ES-I3 (cell line): ENCODE data around the gene SCRN1.

ENCODE experiments used
- H3K36me3 ChIP-seq: 2 replicates; pipeline ENCODE4 v1.6.1; 2013; ENCODE audit warnings: mild to moderate bottlenecking, low read length, control low read depth, moderate library complexity; ENCODE audit not compliant: insufficient read depth
- H3K4me1 ChIP-seq: 2 replicates; pipeline ENCODE4 v1.6.1; 2013; ENCODE audit warnings: mild to moderate bottlenecking, control low read depth, low read length; ENCODE audit not compliant: insufficient read depth
- H3K9ac ChIP-seq: 2 replicates; pipeline ENCODE4 v1.6.1; 2013; ENCODE audit warnings: low read depth, mild to moderate bottlenecking, low read length, moderate library complexity
- H3K9me3 ChIP-seq: 2 replicates; pipeline ENCODE4 v1.6.1; 2013; ENCODE audit warnings: mild to moderate bottlenecking, low read length, moderate library complexity; ENCODE audit not compliant: control insufficient read depth, insufficient read depth

Gene SCRN1

DNA sequence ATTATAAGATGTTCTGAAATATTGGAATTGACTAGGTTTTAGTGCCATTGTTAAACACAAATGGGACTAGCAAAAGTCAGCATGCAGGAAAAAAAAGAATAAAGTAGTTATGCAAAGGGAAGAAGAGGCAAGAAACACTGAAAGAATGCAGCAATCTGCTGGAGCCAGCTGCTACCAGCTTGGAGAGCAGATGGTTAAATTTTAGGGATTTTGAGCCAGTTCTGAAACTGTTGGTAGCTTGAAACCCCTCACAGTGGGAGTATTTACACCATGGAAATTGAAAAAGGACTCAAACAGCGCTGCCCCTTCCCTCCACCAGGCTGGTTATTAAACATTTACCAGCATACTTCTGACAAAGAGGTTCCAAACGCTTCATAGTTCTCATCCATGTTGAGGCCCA, 41.0 kb downstream of the SCRN1 start:
- H3K9ac ChIP-seq: no peak overlapping the region
- peaks cover 49% of the 10 kb centered on the region for H3K36me3 ChIP-seq
- H3K9me3 ChIP-seq: no peaks in the 10 kb centered on the region
- H3K4me1 ChIP-seq: no peaks in the 10 kb centered on the region

DNA sequence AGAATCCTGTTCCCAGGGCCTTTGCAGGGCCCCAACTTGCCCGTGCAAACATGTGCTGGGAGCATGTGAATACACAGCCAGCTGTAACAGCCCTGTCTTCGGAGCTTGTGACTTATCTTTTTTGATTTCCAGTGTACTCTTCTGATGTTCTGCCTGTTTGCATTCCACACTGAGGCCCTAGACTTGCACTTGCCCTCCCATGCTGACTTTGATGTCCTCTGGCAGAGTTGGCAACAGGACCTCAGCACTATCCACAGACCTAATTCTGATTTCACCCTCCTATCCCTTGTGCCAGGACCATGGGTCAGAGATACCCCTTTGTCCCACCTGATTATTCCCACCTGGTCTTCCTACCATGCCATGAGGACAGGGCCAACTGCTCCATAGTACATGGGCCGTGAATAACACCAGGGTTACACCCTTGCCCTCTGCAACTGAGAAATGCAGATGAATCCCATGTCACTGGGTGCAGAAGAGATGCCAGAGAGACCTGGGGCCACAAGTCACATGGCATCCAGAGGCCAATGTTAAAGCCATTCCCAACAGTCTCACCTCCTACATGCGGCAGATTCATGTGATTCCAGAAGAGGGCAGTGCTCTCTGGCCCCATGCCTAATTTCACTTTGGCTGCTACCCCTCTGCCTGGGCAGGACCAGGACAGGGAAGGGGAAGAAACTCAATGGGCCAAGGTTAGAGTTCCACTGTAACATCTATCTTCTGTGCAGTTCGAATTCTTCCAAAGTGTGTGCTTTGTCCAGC, 43.0 kb downstream of the SCRN1 start:
- H3K4me1 ChIP-seq: no peaks in the 10 kb centered on the region
- no peaks in the 10 kb centered on the region for H3K9me3 ChIP-seq
- peaks cover 55% of the 10 kb centered on the region for H3K36me3 ChIP-seq
- H3K9ac ChIP-seq: no peak overlapping the region

DNA sequence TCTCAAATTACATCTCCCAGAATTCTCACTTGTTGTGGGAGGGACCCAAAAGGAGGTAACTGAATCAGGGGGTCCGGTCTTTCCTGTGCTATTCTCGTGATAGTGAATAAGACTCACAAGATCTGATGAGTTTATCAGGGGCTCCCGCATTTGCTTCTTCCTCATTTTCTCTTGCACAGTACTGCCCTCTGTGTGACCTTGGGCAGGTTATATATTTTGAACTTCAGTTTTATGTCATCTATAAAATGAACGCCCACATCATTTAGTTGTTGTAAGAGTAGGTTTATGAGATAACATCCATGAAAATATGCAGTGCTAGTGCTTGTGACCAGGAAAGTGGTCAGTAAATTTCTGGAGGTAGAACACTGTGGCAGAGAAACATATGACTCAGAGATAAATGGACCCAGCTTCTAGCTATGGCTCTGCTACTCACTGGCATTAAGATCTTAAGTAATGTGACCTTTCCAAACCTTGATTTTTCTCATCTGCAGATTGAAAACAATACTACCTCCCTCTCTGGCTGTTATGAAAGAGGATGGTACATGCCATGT, 44.3 kb downstream of the SCRN1 start:
- H3K36me3 ChIP-seq: peaks cover 57% of the 10 kb centered on the region

DNA sequence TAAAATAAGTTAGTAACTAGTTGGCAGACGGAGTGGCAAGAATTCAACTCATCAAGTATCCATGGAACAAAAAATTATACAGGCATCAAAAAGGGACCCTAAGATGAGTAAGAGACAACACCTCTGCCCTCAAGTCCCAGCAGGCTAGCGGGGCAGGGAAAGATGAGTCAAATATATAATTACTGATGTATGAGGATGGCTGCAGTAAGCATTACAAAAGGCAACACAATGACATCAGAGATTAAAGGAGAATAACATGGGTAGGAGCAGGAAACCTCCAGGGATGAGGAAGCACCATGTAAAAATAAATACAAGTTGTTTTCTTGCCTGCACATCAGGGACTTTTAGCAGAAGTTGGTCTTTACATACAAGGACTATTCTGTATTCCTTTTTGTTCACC, 49.4 kb downstream of the SCRN1 start:
- Histone ChIP-seq H3K9me3 (no peaks in the 10 kb centered on the region), H3K9ac (no peak overlapping the region), H3K36me3 (peaks cover 73% of the 10 kb centered on the region), H3K4me1 (no peaks in the 10 kb centered on the region)

More for the DNA sequence above, 44.3 kb downstream of the SCRN1 start:
- H3K9ac ChIP-seq: no peak overlapping the region
- no peaks in the 10 kb centered on the region for H3K9me3 ChIP-seq
- H3K4me1 ChIP-seq: no peaks in the 10 kb centered on the region

DNA sequence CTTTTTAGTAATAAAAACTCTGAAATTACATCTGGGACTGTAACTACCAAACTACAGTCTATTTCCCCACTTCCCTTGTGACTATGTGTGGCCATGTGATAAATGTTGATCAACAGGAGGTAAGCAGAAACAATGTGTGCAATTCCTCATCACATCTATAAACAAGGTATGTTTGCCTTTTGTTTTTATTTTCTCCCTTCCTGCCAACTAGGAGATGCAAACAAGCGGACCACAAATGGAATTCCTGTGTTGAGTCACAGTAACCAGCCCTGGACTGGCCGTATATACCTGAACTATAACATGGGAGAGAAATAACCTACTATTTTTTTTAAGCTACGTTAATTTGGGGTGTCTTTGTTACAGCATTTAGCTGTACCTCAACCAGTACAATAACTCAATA, 52.5 kb downstream of the SCRN1 start:
- peaks cover 65% of the 10 kb centered on the region for H3K36me3 ChIP-seq
- no peaks in the 10 kb centered on the region for H3K9me3 ChIP-seq
- no peaks in the 10 kb centered on the region for H3K4me1 ChIP-seq
- H3K9ac ChIP-seq: no peak overlapping the region

DNA sequence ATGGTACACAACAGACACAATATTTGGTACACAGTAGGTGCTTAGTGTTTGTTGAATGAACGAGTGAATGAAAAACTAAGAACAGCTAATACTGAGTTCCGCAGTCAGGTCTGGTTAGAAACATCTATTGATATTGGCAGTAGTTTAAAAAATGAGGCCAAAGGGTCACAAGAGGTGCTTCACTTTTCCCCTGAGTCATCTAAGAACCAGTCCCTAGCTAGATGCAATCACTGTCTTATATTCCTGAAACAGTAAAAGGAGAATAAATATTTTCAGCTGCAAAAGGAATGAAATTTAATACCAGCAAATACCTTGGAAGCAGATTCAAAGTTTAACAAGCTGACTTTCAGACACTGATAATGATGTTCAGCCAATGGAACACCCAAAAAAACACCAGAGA, 54.5 kb downstream of the SCRN1 start:
- H3K4me1 ChIP-seq: no peaks in the 10 kb centered on the region
- H3K36me3 ChIP-seq: peaks cover 54% of the 10 kb centered on the region
- no peak overlapping the region for H3K9ac ChIP-seq
- no peaks in the 10 kb centered on the region for H3K9me3 ChIP-seq

DNA sequence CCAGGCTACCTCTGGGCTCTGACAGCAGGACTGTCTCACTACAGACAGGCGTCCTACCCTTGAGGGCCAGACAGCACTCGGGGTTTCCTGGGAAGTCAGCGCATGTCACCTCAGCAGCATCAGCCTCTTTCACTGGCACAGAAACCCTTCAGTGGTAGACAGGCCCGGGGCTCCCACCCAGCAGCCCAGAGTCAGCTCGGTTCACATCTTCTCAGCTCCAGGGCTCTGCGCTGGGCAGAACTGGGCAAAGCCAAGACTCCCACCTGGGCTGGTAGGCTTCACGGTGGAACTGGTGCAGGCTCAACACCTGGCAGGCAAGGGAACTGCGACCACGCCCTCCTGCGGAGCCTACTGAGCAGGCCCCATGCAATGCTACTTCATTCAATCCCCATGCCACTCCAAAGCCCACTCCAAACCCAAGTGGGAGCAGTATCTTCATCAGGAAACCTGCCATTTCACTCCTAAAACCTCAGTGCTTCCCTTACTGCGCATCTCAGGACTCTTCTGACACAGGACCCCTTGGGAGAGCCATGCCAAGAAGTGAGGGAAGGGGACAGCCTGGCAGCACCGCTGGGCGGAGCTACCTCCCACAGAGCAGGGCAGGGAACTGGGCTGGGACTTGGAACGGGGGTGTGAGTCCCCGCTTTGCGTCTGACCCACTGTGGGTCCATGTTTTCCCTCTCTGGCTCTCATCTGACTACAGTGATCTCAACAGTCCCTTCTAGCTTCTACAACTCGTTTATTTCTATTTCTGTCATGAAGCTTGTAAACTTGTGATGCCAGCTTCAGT, 60.4 kb downstream of the SCRN1 start:
- H3K9me3 ChIP-seq: no peaks in the 10 kb centered on the region
- no peak overlapping the region for H3K9ac ChIP-seq
- H3K4me1 ChIP-seq: no peaks in the 10 kb centered on the region
- peaks cover 14% of the 10 kb centered on the region for H3K36me3 ChIP-seq

DNA sequence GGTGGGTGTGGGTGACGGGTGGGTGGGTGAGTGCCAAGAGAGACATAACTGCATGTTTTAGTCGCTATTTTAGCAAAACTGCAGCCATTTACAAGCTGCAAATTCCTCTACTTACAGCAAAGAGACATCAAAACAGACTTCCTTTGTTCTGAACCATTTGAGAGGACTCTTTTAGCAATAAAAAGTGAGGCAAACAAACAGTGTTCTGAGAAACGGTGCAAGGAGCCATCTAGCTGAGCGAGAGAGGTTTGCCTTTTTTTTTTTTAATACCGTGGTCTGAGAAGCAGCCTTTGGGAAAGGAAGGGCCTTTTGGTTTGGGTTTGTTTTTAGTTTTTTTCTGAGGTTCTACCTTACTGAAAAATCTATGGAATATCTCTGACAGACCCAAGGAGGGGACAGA, 62.9 kb downstream of the SCRN1 start:
- Histone ChIP-seq H3K9ac (no peak overlapping the region), H3K36me3 (peaks cover 20% of the 10 kb centered on the region), H3K9me3 (no peaks in the 10 kb centered on the region), H3K4me1 (no peaks in the 10 kb centered on the region)

DNA sequence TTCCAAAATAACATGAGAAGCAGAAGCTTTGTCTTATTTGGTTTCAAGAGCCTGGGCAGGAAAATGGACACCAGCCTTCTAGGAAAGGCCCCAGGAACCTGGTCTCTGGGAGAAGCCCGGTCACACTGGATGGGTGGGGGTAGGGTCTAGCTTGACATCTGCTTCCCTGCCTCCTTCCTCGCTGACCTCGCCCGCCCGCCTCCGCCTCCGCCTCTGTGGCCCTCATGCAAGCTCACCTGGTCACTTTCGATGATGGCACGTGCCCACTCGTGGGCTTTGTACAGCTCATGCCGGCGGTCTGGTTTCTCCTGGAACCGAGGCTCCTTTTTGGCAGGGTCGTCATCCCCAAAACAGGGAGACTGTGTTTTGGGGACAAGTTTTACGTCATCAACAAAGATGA, 63.4 kb downstream of the SCRN1 start:
- Histone ChIP-seq H3K4me1 (no peaks in the 10 kb centered on the region), H3K9ac (no peak overlapping the region), H3K36me3 (peaks cover 19% of the 10 kb centered on the region), H3K9me3 (no peaks in the 10 kb centered on the region)

DNA sequence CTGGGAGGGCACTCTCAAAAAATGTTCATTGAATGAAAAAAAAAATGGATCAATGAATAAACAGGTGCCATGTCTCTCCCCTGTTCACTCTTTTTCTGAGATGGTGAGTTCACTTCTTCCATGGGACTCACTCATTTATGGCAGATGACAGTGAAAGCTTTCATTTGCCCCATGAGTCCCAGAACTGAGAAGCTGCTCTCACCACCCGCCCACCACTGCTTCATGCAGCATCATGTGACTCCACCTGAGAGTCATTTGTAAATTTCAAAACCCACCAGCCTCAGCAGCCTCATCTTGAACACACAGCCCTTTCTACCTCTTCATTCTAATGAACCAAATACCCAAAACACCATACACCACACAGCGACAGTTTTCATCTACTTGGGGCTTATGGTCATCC, 64.9 kb downstream of the SCRN1 start:
- Histone ChIP-seq H3K4me1 (no peaks in the 10 kb centered on the region), H3K9me3 (no peaks in the 10 kb centered on the region), H3K36me3 (peaks cover 21% of the 10 kb centered on the region), H3K9ac (no peak overlapping the region)

DNA sequence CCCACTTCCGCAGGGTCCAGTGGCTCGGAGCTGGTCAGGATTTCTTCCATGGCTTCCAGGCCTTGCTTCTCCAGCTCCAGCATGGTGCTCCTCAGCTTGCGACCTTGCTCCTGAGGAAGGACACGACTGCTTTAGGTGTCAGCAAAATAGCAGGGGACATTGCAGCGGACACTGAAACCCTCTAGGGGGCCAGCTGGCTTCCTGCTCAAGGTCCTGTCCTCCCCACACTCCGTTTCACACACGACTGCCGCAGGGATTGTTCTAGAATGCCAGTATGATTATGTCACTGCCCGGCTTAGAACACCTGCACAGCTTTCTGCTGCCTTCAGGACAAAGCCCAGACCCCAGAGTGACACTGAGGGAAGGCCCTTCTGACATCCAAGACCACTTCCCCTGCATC, 65.6 kb downstream of the SCRN1 start:
- Histone ChIP-seq H3K9ac (no peak overlapping the region), H3K9me3 (no peaks in the 10 kb centered on the region), H3K36me3 (peaks cover 21% of the 10 kb centered on the region), H3K4me1 (no peaks in the 10 kb centered on the region)

DNA sequence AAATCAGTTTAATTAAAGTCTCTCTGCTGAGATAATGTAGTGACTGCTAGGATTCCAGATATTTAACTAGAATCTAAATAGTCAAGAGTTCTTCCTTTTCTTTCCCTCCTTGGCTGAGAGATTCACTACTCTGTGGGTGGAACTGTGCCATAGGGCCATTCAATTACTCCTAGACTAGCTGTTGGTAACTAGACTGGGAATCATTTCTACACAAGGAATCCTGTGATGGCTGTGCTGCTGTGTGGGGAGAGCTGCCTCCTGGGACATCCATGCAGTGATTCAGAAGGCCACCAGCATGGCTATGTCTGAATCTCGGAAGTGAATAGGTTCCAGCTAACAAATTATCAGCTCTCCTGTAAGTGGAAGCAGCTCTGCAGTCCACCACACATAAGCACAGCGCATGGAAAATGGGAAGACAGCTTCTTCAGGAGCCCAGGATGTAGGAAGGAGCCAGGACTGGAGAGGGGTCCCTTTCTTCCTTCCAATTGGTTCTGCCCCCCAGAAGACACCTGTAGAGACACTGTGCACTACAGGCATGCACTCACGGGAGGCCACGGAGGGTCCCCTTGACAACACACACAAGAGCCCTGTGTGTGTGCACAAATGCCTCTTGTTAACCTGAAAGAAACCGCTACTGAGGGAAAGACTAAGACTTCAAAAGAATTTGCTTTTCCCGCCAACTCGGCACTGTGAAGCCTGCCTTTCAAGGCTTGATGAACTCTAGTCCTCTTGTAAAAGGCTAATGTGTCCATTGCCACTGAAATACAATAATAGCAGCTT, 66.5 kb downstream of the SCRN1 start:
- no peak overlapping the region for H3K9ac ChIP-seq
- no peaks in the 10 kb centered on the region for H3K4me1 ChIP-seq
- H3K36me3 ChIP-seq: peaks cover 21% of the 10 kb centered on the region; the same call in 1 of the 2 replicates
- no peaks in the 10 kb centered on the region for H3K9me3 ChIP-seq

DNA sequence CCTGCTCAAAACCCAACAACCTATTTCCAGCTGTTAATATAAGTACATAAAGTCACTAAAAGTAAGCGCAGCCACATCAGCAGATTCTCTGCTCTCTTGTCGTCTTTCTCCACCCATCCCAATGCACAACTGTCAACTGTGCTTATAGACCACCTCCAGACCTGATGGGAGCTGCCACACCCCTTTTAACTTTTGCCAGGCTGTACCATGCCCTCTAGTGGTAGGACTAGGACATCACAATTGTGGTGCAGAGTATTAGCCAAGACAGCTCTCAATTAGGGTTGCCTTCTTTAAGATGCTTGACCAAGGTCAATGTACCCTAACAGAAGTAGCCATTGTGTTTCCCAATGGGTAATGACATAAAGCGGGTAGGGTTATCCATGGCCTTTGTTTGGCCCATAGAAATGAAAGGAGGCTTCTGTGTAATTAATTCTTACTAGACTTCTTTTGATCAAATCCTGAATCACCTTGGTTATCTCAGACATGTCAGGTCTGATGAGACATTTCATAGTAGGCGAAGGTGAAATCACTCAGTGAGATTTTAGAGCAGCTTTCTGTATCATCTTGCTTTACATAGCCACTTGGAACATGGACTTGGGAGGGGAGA, 68.1 kb downstream of the SCRN1 start:
- H3K36me3 ChIP-seq: peaks cover 21% of the 10 kb centered on the region; the same call in 1 of the 2 replicates
- no peaks in the 10 kb centered on the region for H3K9me3 ChIP-seq
- no peak overlapping the region for H3K9ac ChIP-seq
- H3K4me1 ChIP-seq: no peaks in the 10 kb centered on the region

DNA sequence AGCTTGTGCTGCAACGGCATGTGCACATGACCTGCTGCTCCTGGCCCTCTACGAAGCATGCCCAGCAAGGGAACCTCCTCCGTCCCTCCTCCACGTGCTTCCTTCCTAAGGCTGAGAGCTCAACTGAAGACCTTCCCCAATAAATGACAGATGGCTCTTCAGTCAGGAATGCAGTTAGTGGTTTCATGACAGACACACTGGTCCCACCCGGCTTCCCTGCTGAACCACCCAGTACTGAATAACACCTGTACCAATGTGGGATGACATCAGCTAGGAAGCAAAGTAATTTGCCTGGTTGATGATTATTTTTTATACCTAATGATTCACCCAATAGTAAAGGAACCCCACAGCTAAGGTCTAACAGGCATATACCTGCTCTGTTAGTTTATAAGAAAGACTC, 69.1 kb downstream of the SCRN1 start:
- Histone ChIP-seq H3K9me3 (no peaks in the 10 kb centered on the region), H3K4me1 (no peaks in the 10 kb centered on the region), H3K9ac (no peak overlapping the region), H3K36me3 (peaks cover 21% of the 10 kb centered on the region; the same call in 1 of the 2 replicates)
